GM18858 (cell line): ENCODE measurements around the gene DPH6.
"Not testable (repeated sequence)": the region's sequence is repeated elsewhere in the genome, so short reads cannot be mapped to it uniquely, and the experiment has no call there.

Experiments
- ATAC-seq: cut with Tn5 transposase; IDR thresholded peaks from one replicate; pipeline ENCODE4 v1.9.1; 2021; ENCODE audit not compliant: unreplicated experiment

DPH6 gene

DNA sequence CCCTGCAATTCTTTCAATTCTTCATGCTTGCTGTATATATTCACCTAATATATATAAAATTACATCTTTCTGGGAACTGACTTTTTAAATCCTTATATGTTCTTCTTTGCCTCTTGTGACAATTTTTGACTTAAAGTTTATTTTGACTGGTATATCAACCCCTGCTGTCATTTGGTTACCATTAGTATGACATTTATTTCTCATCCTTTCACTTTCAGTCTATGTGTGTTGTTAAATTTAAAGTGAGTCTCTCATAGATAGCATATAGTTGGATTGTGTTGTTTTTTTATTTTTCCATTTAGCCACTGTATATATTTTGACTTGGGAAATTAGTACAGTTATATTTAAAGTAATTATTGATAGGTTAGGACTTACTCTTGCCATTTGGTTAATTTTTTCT is 194.9 kb downstream of the DPH6 start:
- ATAC-seq: no peak

- ATAC-seq: no peak
Measured at GRCh38 chr15:35349916-35350315, 196.0 kb downstream of the DPH6 start.

GRCh38 chr15:35330916-35331315 is 215.0 kb downstream of the DPH6 start:
- ATAC-seq: no peak

DNA sequence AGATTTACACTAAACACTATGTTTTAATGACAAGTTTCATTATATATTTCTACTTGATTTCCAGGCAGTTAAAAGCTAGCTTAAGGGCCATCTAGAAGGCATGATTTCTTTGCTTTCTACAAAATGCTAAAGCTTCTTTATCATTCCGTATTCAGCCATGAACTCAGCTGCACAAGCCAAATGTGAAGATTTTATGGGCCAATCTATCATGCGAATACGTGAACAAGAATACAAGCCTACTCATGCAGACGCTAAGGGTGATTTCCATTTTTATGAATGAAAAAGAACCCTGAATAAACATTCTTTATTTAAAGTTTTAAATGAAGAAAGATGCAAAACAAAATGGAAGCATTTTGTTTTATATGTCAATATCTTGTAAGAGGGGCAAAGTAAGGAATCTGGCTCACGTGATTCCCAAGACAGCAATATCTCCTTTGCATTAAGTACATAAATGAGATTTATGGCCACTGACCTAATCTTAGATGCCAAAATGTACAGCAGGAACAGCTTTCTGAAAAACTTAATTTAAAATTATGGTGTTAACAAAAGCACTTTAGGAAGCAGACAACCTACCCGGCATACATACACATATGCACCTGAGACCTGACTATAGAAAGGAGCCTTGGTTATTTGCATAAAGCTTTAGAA is 215.8 kb downstream of the DPH6 start:
- no peak for ATAC-seq

DNA sequence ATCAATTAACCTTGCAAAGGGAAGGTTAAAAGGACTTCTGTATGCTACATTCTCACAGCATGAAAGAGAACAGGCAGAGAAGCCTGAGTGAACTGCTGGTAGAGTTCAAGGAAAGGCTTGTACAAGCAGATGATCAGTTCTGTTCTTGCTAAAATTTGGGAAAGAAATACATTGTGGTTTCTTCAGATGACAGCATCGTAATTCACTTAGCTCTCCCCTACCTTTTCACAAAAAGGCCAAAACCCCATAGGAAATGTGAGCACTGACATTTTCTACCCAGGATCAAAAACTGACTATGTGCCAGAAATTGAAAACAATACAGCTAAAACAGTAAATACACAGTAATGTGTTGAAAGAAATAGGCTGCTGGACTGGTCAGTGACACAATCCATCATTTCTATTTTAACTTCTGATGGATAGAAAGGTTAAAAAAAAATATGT is 216.4 kb downstream of the DPH6 start:
- no peak for ATAC-seq

DNA sequence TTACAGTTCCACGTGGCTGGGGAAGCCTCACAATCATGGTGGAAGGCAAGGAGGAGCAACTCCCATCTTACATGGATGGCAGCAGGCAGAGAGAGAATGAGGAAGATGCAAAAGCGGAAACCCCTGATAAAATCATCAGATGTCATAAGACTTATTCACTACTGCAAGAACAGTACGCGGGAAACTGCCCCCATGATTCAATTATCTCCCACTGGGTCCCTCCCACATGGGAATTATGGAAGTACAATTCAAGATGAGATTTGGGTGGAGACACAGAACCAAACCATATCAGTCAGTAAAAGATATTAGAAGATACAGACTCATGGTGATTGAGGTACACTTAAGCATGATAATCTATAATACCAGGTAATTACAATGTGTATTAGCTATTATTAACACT is 217.1 kb downstream of the DPH6 start:
- ATAC-seq: not testable (repeated sequence)

DNA sequence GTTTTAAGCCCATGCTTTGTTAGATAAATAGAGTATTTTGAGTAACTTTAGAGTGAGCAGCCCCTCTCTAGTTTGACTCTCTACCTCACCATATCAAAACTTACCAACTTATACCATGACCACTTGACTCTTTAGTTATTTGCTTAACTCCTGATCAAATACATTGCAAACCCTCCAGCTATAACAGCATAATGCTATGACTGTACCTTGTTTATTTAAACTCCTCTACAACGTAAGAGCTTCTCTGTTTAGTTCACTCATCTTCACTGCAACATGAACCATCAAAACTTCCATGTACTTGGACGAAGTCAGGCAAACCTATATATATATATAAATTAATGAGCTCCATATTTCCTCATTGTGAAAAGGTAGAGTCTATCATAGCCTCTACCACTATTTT is 218.2 kb downstream of the DPH6 start:
- no peak for ATAC-seq

DNA sequence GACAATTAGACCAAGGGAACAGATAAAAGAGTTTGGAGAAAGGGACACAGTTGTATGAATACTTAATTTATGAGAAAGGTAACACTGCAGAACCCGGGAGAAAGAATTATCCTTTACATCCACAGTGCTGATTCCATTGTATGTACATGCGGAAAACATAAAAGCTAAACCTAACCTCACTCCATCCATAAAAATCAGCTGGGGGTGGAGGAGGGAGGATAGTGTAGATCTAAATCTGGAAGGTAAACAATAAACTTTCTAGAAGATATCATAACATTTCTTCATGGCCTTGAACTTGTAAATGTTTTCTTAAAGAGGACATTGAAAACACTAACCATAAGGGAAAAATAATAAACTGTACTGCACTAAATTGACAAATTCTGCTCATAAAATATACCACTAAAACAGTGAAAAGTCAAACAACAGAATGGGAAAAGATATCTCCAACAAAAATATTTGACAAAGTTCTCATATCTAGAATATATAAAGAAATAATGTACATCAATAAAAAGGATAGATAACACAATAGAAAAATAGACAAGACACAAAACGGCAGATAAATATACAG is 220.5 kb downstream of the DPH6 start:
- ATAC-seq: no peak

DNA sequence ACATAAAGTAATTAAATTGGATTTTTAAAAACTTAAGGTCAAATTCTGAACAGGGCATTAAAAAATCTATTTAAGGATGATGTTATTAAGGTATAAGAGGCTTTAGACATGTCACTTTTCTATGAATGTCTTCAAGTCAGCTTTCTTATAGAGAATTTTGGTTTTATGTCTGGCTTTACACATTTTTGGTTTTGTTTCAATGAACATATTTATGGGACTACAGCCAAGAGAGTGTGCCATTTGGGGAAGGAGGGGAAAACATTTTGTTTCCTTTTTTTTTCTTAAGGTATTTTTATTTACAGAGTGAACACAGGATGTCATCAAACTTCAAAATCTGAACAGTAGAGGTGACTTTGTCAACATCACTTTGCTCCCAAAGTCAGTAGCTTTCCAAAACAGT is 222.8 kb downstream of the DPH6 start:
- ATAC-seq: no peak

GRCh38 chr15:35321926-35322325 is 224.0 kb downstream of the DPH6 start:
- no peak for ATAC-seq

DNA sequence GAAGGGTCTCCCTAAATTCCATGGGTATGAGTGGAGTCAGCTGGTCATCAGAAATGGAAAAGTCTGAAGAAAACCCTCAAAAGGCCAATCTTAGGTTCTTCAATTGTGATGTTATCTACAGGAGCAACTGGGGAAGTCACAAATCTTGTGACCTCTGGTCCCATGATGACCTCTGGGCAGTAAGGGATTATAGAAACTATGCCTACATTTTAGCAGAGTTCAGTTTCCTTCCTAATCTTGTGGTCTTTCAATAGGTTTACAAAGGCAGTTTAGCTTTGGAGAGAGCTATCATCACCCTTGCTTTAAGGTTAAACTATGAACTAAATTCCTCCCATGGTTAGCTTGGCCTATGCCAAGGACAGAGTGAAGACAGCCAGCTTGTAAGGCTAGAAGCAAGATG is 225.1 kb downstream of the DPH6 start:
- ATAC-seq: no peak
